ENCODE data around the gene EMILIN1. TPM values are rescaled to one million over a fixed set of nuclear protein-coding genes. Genes with fewer than 3 reads are reported as not detected.
A peak's percentile ranks its signal among the peaks of the same experiment; 100 is the strongest.

The EMILIN1 gene
- total and polyA plus RNA-seq, 2 donors (not counting 1 experiment from before 2014, with no cell fraction given) = 0.24 to 0.52 TPM

GRCh38 chr2:27095745-27096651 is 17.6 kb downstream of the EMILIN1 start:
- peaks cover 11% of the 10 kb centered on the region for H3K4me1 Mint-ChIP-seq
- peak overlapping the region; percentile 41 for H3K27ac Mint-ChIP-seq
- Histone ChIP-seq H3K9me3 (ENCODE audit: control extremely low read depth in 1 of 3, control insufficient read depth in 2 of 3, insufficient read depth in 1 of 3, low read length in 2 of 3) (no peaks in the 10 kb centered on the region), H3K4me3 (ENCODE audit: control extremely low read depth in 1 of 5, extremely low read depth in 1 of 5, insufficient read depth in 1 of 5, low read depth in 2 of 5, low read length in 4 of 5) (peak overlapping the region in 3 of 5 experiments; percentile 38 to 55 (median 48)), H3K79me2 (ENCODE audit: control insufficient read depth, insufficient read depth, low read length) (no peaks in the 10 kb centered on the region), H2AFZ (ENCODE audit: insufficient read depth, low read depth, low read length, poor library complexity, severe bottlenecking) (peak overlapping the region; percentile 91), H3K36me3 (replicated peaks in 1 of 2; ENCODE audit: control extremely low read depth in 1 of 2, control insufficient read depth in 1 of 2, extremely low read depth in 1 of 2, insufficient read depth in 2 of 2, low read length in 1 of 2) (no peaks in the 10 kb centered on the region), H3K4me1 (ENCODE audit: control insufficient read depth in 2 of 2, insufficient read depth in 2 of 2, low read length in 2 of 2) (peaks cover 6 to 9% of the 10 kb centered on the region in 2 donors), H3K27me3 (replicated peaks in 1 of 4; ENCODE audit: control extremely low read depth in 1 of 4, control insufficient read depth in 3 of 4, insufficient read depth in 4 of 4, low read length in 3 of 4) (no peaks in the 10 kb centered on the region), H3K9ac (ENCODE audit: low read length) (peak overlapping the region; percentile 54), H3K4me2 (replicated peaks; ENCODE audit: low read depth, low read length, poor library complexity, severe bottlenecking) (peak overlapping the region; percentile 84), H4K20me1 (ENCODE audit: control insufficient read depth, insufficient read depth, low read length, poor library complexity, severe bottlenecking) (no peaks in the 10 kb centered on the region), H3K27ac (ENCODE audit: low read length in 2 of 2) (no peak overlapping the region)
- H3K9me3 Mint-ChIP-seq (ENCODE audit: insufficient read depth) = no peaks in the 10 kb centered on the region
- H3K27me3 Mint-ChIP-seq = no peaks in the 10 kb centered on the region
- DNase-seq (peak; percentile 67), ATAC-seq (ENCODE audit: low read depth) (peak; percentile 90)
- 16% methylated on average over 11 of the region's 18 CpGs for WGBS (ENCODE audit: insufficient coverage)
- peak overlapping the region; percentile 81 for H3K4me3 Mint-ChIP-seq
- intact Hi-C loops (cut with micrococcal nuclease) = loop anchor here (1.0 to 5.0 kb wide), 4 partner anchors 10 to 586 kb away; partner anchors contain the start of genes KHK and PREB
- POLR2A ChIA-PET = interaction anchor here (0.6 kb wide), 1 partner anchor 39 kb away, joined by 3 read pairs; the partner anchor contains the start of gene PREB
- CTCF ChIA-PET = interaction anchor here (0.5 to 8.8 kb wide), 8 partner anchors 9 to 208 kb away, joined by 3 to 143 read pairs (median 6); partner anchors contain the start of gene TRIM54
- TF ChIP-seq EZH2 (IDR thresholded peaks at IDR 0.05; ENCODE audit: borderline replicate concordance, insufficient read depth, low read depth, low read length, poor library complexity, severe bottlenecking) (no peak), CTCF (IDR thresholded peaks at IDR 0.05) (no peak)
